HepG2 (cell line): ENCODE measurements around the gene CASP5. TPM values are rescaled to one million over a fixed set of nuclear protein-coding genes. Genes with fewer than 3 reads are reported as not detected.

Experiments used
- AGO1 ChIP-seq: fragments of 200-400 bp; formaldehyde crosslinking; IDR thresholded peaks from 2 replicates; pipeline ENCODE4 v1.6.1; 2017; ENCODE audit warnings: mild to moderate bottlenecking, low read depth, low read length, moderate library complexity; ENCODE audit not compliant: poor library complexity, severe bottlenecking
- DPF2 ChIP-seq: sonication (generic); formaldehyde crosslinking; IDR thresholded peaks from 2 replicates; pipeline ENCODE4 v1.4.0; 2020; ENCODE audit warnings: mild to moderate bottlenecking, low read depth, missing genetic modification reagents, borderline replicate concordance
- MED13 ChIP-seq: sonication (generic); formaldehyde crosslinking; IDR thresholded peaks from 2 replicates; pipeline ENCODE4 v1.5.0; 2020; ENCODE audit warnings: missing genetic modification reagents
- NPAS2 ChIP-seq: sonication (generic); formaldehyde crosslinking; IDR thresholded peaks from 2 replicates; pipeline ENCODE4 v1.8.0; 2022; ENCODE audit warnings: mild to moderate bottlenecking, missing genetic modification reagents, borderline replicate concordance
- PITX1 ChIP-seq: sonication (generic); formaldehyde crosslinking; IDR thresholded peaks from 2 replicates; pipeline ENCODE4 v1.5.1; 2020; ENCODE audit warnings: mild to moderate bottlenecking, missing genetic modification reagents
- SNRNP70 ChIP-seq: fragments of 200-400 bp; formaldehyde crosslinking; IDR thresholded peaks from 2 replicates; pipeline ENCODE4 v1.6.1; 2017; ENCODE audit warnings: mild to moderate bottlenecking, low read depth, low read length, moderate library complexity
- STAT5B ChIP-seq: sonication (generic); formaldehyde crosslinking; IDR thresholded peaks from 2 replicates; pipeline ENCODE4 v1.4.0; 2020; ENCODE audit warnings: missing genetic modification reagents
- TAF15 ChIP-seq: fragments of 200-400 bp; formaldehyde crosslinking; IDR thresholded peaks from one replicate; pipeline ENCODE4 v1.6.1; 2018; ENCODE audit warnings: mild to moderate bottlenecking, low read depth, low read length; ENCODE audit not compliant: poor library complexity, severe bottlenecking
- TEF ChIP-seq: sonication (generic); formaldehyde crosslinking; IDR thresholded peaks from 2 replicates; pipeline ENCODE4 v1.5.0; 2020; ENCODE audit warnings: missing genetic modification reagents
- THAP8 ChIP-seq: sonication (generic); formaldehyde crosslinking; IDR thresholded peaks from 2 replicates; pipeline ENCODE4 v1.5.1; 2020; ENCODE audit warnings: missing genetic modification reagents, mild to moderate bottlenecking, borderline replicate concordance
- ZBTB1 ChIP-seq: sonication (generic); formaldehyde crosslinking; IDR thresholded peaks from 2 replicates; pipeline ENCODE4 v1.4.0; 2020; ENCODE audit warnings: missing genetic modification reagents, borderline replicate concordance
- ZMYM3 ChIP-seq: sonication (generic); formaldehyde crosslinking; IDR thresholded peaks from 2 replicates; pipeline ENCODE4 v1.5.1; 2020; ENCODE audit warnings: mild to moderate bottlenecking, missing genetic modification reagents
- ZNF234 ChIP-seq: sonication (generic); formaldehyde crosslinking; conservative IDR thresholded peaks from 2 replicates; pipeline ENCODE4 v1.5.1; 2020; ENCODE audit warnings: mild to moderate bottlenecking, missing genetic modification reagents
- ZNF263 ChIP-seq: sonication (generic); formaldehyde crosslinking; IDR thresholded peaks from 2 replicates; pipeline ENCODE4 v1.4.0; 2020; ENCODE audit warnings: missing genetic modification reagents
- ZNF451 ChIP-seq: sonication (generic); formaldehyde crosslinking; IDR thresholded peaks from 2 replicates; pipeline ENCODE4 v1.5.0; 2020; ENCODE audit warnings: mild to moderate bottlenecking, missing genetic modification reagents
- ZNF562 ChIP-seq: sonication (generic); formaldehyde crosslinking; IDR thresholded peaks from 2 replicates; pipeline ENCODE4 v1.8.0; 2022; ENCODE audit warnings: missing genetic modification reagents, borderline replicate concordance
- ZNF569 ChIP-seq: sonication (generic); formaldehyde crosslinking; IDR thresholded peaks from 2 replicates; pipeline ENCODE4 v1.5.0; 2020; ENCODE audit warnings: mild to moderate bottlenecking, missing genetic modification reagents, moderate library complexity, borderline replicate concordance
- ZNF572 ChIP-seq: sonication (generic); formaldehyde crosslinking; IDR thresholded peaks from 2 replicates; pipeline ENCODE4 v1.5.1; 2020; ENCODE audit warnings: mild to moderate bottlenecking, missing genetic modification reagents
- ZNF646 ChIP-seq: sonication (generic); formaldehyde crosslinking; IDR thresholded peaks from 2 replicates; pipeline ENCODE4 v1.9.0; 2021; ENCODE audit warnings: mild to moderate bottlenecking, missing genetic modification reagents
- polyA plus RNA-seq, 8 experiments: library from polyadenylated mRNA; depleted of rRNA in 3 of 8; stranded (reverse) in 7 of 8; unstranded in 1 of 8; fragments of >200 nt; fragmentation: Illumina TruSeq in 4 of 8; extraction: Trizol in 4 of 8; gene quantifications; 2 replicates each; pipeline versions ENCODE4 v1.2.1 to v1.2.3, GENCODE V29; 2011 to 2016; ENCODE audit warnings: low read depth in 4 of 8, missing spikeins in 1 of 8, mixed read lengths in 1 of 8; ENCODE audit not compliant: insufficient read depth in 1 of 8
- total RNA-seq, 5 experiments: library from RNA; depleted of rRNA; stranded (reverse); fragments of >200 nt; fragmentation: Illumina TruSeq; extraction: Trizol; gene quantifications; 2 replicates each; pipeline ENCODE4 v1.2.3, GENCODE V29; 2016; ENCODE audit warnings: low read depth in 1 of 5
- TF ChIP-seq, protein P1 (sequence below): sonication (generic); formaldehyde crosslinking; conservative IDR thresholded peaks from 2 replicates; pipeline ENCODE4 v1.8.0; 2022; ENCODE audit warnings: mild to moderate bottlenecking, moderate library complexity, missing genetic modification reagents

The CASP5 gene
- total and polyA plus RNA-seq, 2 of the 13 experiments (the other 11 are each of a cell fraction or from before 2014, with no cell fraction given) = not detected

GRCh38 chr11:105046898-105047579, 24.1 kb upstream of the CASP5 start (continued):
- TF ChIP-seq, protein P1, sequence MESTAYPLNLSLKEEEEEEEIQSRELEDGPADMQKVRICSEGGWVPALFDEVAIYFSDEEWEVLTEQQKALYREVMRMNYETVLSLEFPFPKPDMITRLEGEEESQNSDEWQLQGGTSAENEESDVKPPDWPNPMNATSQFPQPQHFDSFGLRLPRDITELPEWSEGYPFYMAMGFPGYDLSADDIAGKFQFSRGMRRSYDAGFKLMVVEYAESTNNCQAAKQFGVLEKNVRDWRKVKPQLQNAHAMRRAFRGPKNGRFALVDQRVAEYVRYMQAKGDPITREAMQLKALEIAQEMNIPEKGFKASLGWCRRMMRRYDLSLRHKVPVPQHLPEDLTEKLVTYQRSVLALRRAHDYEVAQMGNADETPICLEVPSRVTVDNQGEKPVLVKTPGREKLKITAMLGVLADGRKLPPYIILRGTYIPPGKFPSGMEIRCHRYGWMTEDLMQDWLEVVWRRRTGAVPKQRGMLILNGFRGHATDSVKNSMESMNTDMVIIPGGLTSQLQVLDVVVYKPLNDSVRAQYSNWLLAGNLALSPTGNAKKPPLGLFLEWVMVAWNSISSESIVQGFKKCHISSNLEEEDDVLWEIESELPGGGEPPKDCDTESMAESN (CRISPR knock-in tag) = peak; percentile 80
- TF ChIP-seq ZNF569 = no peak
- peak; percentile 89 for TF ChIP-seq DPF2 (CRISPR knock-in tag)
- no peak for TF ChIP-seq TAF15
- TF ChIP-seq ZNF451 (CRISPR knock-in tag) = no peak
- TF ChIP-seq ZNF263 (CRISPR knock-in tag) = peak; percentile 33; the same call in 1 of the 2 replicates
- TF ChIP-seq SNRNP70 = no peak
- TF ChIP-seq ZBTB1 = no peak
- no peak for TF ChIP-seq ZNF562 (CRISPR knock-in tag)
- no peak for TF ChIP-seq ZNF572
- TF ChIP-seq ZMYM3 = no peak; the same call in 1 of the 2 replicates
- no peak for TF ChIP-seq AGO1
- no peak for TF ChIP-seq ZNF646 (CRISPR knock-in tag)
- TF ChIP-seq PITX1 (CRISPR knock-in tag) = peak; percentile 68; the same call in 1 of the 2 replicates
- 0 out of 2 replicates have a peak, but pooled peaks have one; percentile 36 for TF ChIP-seq THAP8
- peak; percentile 61; the same call in 1 of the 2 replicates for TF ChIP-seq MED13 (CRISPR knock-in tag)
- TF ChIP-seq STAT5B (CRISPR knock-in tag) = no peak
- peak; percentile 81; the same call in 1 of the 2 replicates for TF ChIP-seq ZNF234
- TF ChIP-seq NPAS2 (CRISPR knock-in tag) = no peak
- TF ChIP-seq TEF (CRISPR knock-in tag) = no peak
